Stimulated activated CD4-positive, alpha-beta T cell treated with anti-CD3 and anti-CD28 coated beads, Interleukin-2, amount 100 ng/mL, for 4 hours (primary cell): ENCODE data around the gene GPR32.
"Not testable (repeated sequence)": the region's sequence is repeated elsewhere in the genome, so short reads cannot be mapped to it uniquely, and the experiment has no call there.

ENCODE experiments used
- DNase-seq: peaks from one replicate; pipeline ENCODE4 v3.0.0-alpha.2; 2020; ENCODE audit warnings: low read depth

The GPR32 gene

GRCh38 chr19:50770164-50770563, at the start of gene GPR32:
GPR32 (plus strand) TSS chr19:50770464; CDS start chr19:50770601, 137 bp downstream.
- DNase-seq, result not testable (repeated sequence)

- DNase-seq, result no peak
Measured at GRCh38 chr19:50720921-50721381, 49.3 kb upstream of the GPR32 start.

- DNase-seq, result no peak
Measured at GRCh38 chr19:50721441-50722137, 48.7 kb upstream of the GPR32 start.

- no peak for DNase-seq
Measured at GRCh38 chr19:50722201-50723013, 47.9 kb upstream of the GPR32 start.

- DNase-seq, result no peak
Measured at GRCh38 chr19:50723069-50723468, 47.2 kb upstream of the GPR32 start, which contains the start of gene CLEC11A. CLEC11A (plus strand) TSS chr19:50723364; CDS start chr19:50723526, 162 bp downstream.

GRCh38 chr19:50723735-50724521, 46.3 kb upstream of the GPR32 start:
- DNase-seq, result no peak

- peak; percentile 91 for DNase-seq
Measured at GRCh38 chr19:50724522-50725217, 45.6 kb upstream of the GPR32 start.

GRCh38 chr19:50725218-50725910, 44.9 kb upstream of the GPR32 start:
- no peak for DNase-seq

GRCh38 chr19:50725911-50726230, 44.4 kb upstream of the GPR32 start:
- no peak for DNase-seq

- peak; percentile 74 for DNase-seq
Measured at GRCh38 chr19:50728084-50728737, 42.1 kb upstream of the GPR32 start.

- DNase-seq, result no peak
Measured at GRCh38 chr19:50729894-50730293, 40.4 kb upstream of the GPR32 start.

- no peak for DNase-seq
Measured at GRCh38 chr19:50735869-50736268, 34.4 kb upstream of the GPR32 start.

- DNase-seq, result no peak
Measured at GRCh38 chr19:50736338-50736737, 33.9 kb upstream of the GPR32 start.

- no peak for DNase-seq
Measured at GRCh38 chr19:50739132-50739913, 30.9 kb upstream of the GPR32 start.

GRCh38 chr19:50739914-50740426, 30.3 kb upstream of the GPR32 start:
- DNase-seq, result no peak

GRCh38 chr19:50741179-50741933, 28.9 kb upstream of the GPR32 start:
- DNase-seq, result no peak

- no peak for DNase-seq
Measured at GRCh38 chr19:50743537-50743936, 26.7 kb upstream of the GPR32 start.

GRCh38 chr19:50745221-50745620, 25.0 kb upstream of the GPR32 start:
- DNase-seq, result no peak

GRCh38 chr19:50747141-50747540, 23.1 kb upstream of the GPR32 start:
- not testable (repeated sequence) for DNase-seq
